ENCODE results near the gene EYA3.

The EYA3 gene

GRCh38 chr1:27972141-27972540, 116.3 kb downstream of the EYA3 start:
- in situ Hi-C loops (cut with MboI; ENCODE audit: low sequenced_read_pairs), result no loop called here

GRCh38 chr1:27971674-27972073, 116.7 kb downstream of the EYA3 start:
- in situ Hi-C loops (cut with MboI; ENCODE audit: low sequenced_read_pairs), result no loop called here

GRCh38 chr1:27970401-27970800, 118.0 kb downstream of the EYA3 start:
- in situ Hi-C loops (cut with MboI; ENCODE audit: low sequenced_read_pairs), result no loop called here

GRCh38 chr1:27968692-27969091, 119.7 kb downstream of the EYA3 start:
- in situ Hi-C loops (cut with MboI; ENCODE audit: low sequenced_read_pairs), result no loop called here

GRCh38 chr1:27967884-27968466, 120.4 kb downstream of the EYA3 start:
- in situ Hi-C loops (cut with MboI; ENCODE audit: low sequenced_read_pairs), result no loop called here

GRCh38 chr1:27967106-27967883, 121.1 kb downstream of the EYA3 start:
- in situ Hi-C loops (cut with MboI; ENCODE audit: low sequenced_read_pairs), result no loop called here

- in situ Hi-C loops (cut with MboI; ENCODE audit: low sequenced_read_pairs), result no loop called here
Measured at GRCh38 chr1:27966402-27967105, 121.9 kb downstream of the EYA3 start.

DNA sequence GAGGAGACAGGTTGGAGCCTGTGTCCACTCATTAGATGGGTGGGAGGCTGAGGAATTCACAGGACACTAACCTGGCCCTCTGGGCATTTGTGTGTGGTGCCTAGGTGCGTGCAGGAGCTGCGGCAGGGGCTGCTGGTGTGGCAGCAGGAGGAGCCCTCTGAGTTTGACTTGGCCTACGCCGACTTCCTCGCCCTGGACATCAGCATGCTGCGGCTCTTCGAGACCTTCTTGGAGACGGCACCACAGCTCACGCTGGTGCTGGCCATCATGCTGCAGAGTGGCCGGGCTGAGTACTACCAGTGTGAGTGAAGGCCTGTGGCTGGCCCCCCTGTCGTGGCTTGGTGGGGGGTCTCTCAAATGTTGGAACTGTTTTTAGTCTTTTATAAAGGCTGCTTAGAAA, 125.0 kb downstream of the EYA3 start:
- in situ Hi-C loops (cut with MboI; ENCODE audit: low sequenced_read_pairs), result no loop called here

- in situ Hi-C loops (cut with MboI; ENCODE audit: low sequenced_read_pairs), result no loop called here
Measured at GRCh38 chr1:27961646-27962221, 126.7 kb downstream of the EYA3 start.

GRCh38 chr1:27960762-27961645, 127.4 kb downstream of the EYA3 start:
- in situ Hi-C loops (cut with MboI; ENCODE audit: low sequenced_read_pairs), result no loop called here

GRCh38 chr1:27959792-27960603, 128.4 kb downstream of the EYA3 start, which contains the start of gene XKR8:
Gene XKR8, plus strand, starts transcription at chr1:27959973. Its CDS starts 97 bp downstream, at chr1:27960070.
- in situ Hi-C loops (cut with MboI; ENCODE audit: low sequenced_read_pairs), result loop anchor here (10.0 kb wide), 1 partner anchor 105 kb away; no protein-coding TSS in a partner anchor

- in situ Hi-C loops (cut with MboI; ENCODE audit: low sequenced_read_pairs), result loop anchor here (10.0 kb wide), 1 partner anchor 104 kb away; no protein-coding TSS in a partner anchor
Measured at GRCh38 chr1:27958513-27958912, 129.9 kb downstream of the EYA3 start.

DNA sequence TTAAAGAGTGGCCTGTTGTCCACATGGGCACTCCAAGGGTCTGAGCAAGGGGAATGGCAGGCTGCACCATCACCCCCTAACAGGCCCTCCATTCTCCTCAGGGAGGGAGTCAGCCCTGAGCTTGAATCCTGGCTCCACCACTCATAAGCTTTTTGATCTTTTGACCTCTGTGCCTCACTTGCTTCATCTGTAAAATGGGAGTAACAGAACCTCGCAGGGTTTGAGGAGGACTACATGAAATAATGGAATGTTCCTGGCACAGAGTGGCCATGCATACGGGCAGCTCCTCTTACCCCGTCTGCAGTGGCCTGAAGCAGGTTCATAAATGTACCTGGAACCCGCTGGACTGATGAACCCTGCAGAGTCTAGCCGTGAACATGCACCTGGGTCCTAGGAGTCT, 130.8 kb downstream of the EYA3 start:
- in situ Hi-C loops (cut with MboI; ENCODE audit: low sequenced_read_pairs), result loop anchor here (10.0 kb wide), 1 partner anchor 103 kb away; no protein-coding TSS in a partner anchor

DNA sequence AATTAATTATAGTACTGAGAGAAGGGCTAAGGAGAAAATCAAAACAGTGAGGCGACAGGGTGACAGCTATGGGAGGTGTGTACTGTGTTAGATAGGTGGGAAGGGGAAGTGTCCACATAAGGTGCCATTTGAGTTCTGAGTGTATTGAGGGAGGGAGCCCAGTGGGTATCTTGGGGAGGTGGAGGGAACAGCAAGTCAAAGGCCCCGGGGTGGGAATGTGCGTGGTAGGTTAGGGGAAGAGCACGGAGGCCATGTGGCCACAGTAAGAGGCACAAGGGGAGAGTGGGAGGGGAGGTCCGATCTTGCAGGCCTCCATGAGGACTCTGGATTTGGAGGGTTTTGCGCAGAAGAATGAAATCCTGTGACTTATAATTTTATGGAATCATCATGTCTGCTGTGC, 131.6 kb downstream of the EYA3 start:
- in situ Hi-C loops (cut with MboI; ENCODE audit: low sequenced_read_pairs), result loop anchor here (10.0 kb wide), 1 partner anchor 102 kb away; no protein-coding TSS in a partner anchor

GRCh38 chr1:27955076-27955475, 133.3 kb downstream of the EYA3 start:
- in situ Hi-C loops (cut with MboI; ENCODE audit: low sequenced_read_pairs), result loop anchor here (10.0 kb wide), 1 partner anchor 100 kb away; no protein-coding TSS in a partner anchor

DNA sequence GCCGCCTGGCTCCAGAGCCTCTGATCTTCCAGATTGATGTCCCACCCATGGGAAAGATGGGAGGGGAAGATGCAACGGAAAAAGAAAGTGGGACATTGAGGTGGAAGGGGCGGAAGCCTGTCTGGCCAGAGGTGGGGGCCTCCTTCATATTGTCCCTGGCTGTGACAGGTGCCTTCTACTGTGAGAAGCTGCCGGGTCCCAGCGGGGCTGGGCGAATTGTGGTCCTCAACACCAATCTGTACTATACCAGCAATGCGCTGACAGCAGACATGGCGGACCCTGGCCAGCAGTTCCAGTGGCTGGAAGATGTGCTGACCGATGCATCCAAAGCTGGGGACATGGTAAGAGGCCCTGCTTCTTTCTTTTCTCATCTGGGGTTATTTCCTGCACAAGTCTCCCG, 134.2 kb downstream of the EYA3 start:
- in situ Hi-C loops (cut with MboI; ENCODE audit: low sequenced_read_pairs), result loop anchor here (10.0 kb wide), 1 partner anchor 99 kb away; no protein-coding TSS in a partner anchor

GRCh38 chr1:27952147-27952546, 136.3 kb downstream of the EYA3 start:
- in situ Hi-C loops (cut with MboI; ENCODE audit: low sequenced_read_pairs), result loop anchor here (10.0 kb wide), 1 partner anchor 97 kb away; no protein-coding TSS in a partner anchor

- in situ Hi-C loops (cut with MboI; ENCODE audit: low sequenced_read_pairs), result loop anchor here (10.0 kb wide), 1 partner anchor 97 kb away; no protein-coding TSS in a partner anchor
Measured at GRCh38 chr1:27951396-27951795, 137.0 kb downstream of the EYA3 start.

GRCh38 chr1:27949027-27949426, 139.4 kb downstream of the EYA3 start:
- in situ Hi-C loops (cut with MboI; ENCODE audit: low sequenced_read_pairs), result no loop called here
